ENCODE results near the gene POLH. TPM values are rescaled to one million over a fixed set of nuclear protein-coding genes. Genes with fewer than 3 reads are reported as not detected.
A peak's percentile ranks its signal among the peaks of the same experiment; 100 is the strongest.

Gene POLH
- total and polyA plus RNA-seq, 9 of the 15 experiments (the other 6 are each of a cell fraction or from before 2014, with no cell fraction given), result 5.8 to 31.6 (median 20.6) TPM

DNA sequence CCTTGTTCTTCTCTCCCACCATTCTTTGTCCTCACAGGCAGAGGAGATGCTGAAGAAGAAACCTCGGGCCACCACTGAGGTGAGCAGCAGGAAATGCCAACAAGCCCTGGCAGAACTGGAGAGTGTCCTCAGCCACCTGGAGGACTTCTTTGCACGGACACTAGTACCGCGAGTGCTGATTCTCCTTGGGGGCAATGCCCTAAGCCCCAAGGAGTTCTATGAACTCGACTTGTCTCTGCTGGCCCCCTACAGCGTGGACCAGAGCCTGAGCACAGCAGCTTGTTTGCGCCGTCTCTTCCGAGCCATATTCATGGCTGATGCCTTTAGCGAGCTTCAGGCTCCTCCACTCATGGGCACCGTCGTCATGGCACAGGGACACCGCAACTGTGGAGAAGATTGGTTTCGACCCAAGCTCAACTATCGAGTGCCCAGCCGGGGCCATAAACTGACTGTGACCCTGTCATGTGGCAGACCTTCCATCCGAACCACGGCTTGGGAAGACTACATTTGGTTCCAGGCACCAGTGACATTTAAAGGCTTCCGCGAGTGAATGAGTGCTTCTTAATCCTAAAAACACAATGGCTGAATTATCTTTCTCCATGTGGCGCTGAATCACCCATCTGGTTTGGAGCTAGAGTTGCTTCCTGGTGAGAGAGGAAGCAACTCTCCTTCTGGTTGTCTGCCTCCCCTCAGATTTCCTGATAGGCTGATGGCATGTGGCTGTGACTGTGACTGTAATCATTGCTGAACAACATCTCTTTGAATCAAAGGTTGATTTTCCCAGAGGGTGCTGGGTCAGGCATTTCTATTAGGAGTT lies 64.2 kb downstream of the POLH start (continued):
- TF ChIP-seq REST (IDR thresholded peaks at IDR 0.05; ENCODE audit: borderline replicate concordance), result 0 out of 2 replicates have a peak, but pooled peaks have one; percentile 8
- TF ChIP-seq REST (CRISPR knock-in tag; IDR thresholded peaks at IDR 0.05; ENCODE audit: low read depth), result no peak
- TF ChIP-seq ARNT (IDR thresholded peaks at IDR 0.05), result 0 out of 4 replicates have a peak, but pooled peaks of 1 of the 2 experiments have one; percentile 68
- no peak for TF ChIP-seq MCM3 (IDR thresholded peaks at IDR 0.05)
- no peak for TF ChIP-seq HSF4 (CRISPR knock-in tag; IDR thresholded peaks at IDR 0.05; ENCODE audit: borderline replicate concordance)
- peak; percentile 51; the same call in 1 of the 2 replicates for TF ChIP-seq CREB3L1 (IDR thresholded peaks at IDR 0.05; ENCODE audit: borderline replicate concordance, low read depth)
- no peak for TF ChIP-seq ZNF76 (CRISPR knock-in tag; IDR thresholded peaks at IDR 0.05; ENCODE audit: borderline replicate concordance)
- no peak for TF ChIP-seq KDM2B (CRISPR knock-in tag; IDR thresholded peaks at IDR 0.05)
- no peak for TF ChIP-seq ZFP36 (IDR thresholded peaks at IDR 0.05; ENCODE audit: low read depth, low read length, partially characterized antibody)
- TF ChIP-seq TBP (optimal IDR thresholded peaks at IDR 0.05; ENCODE audit: low read depth, low read length), result no peak
- TF ChIP-seq ATF3 (IDR thresholded peaks at IDR 0.05), result peak; percentile 55
- TF ChIP-seq ATF3 (CRISPR knock-in tag; conservative IDR thresholded peaks at IDR 0.05), result no peak
- no peak for TF ChIP-seq RBM34 (IDR thresholded peaks at IDR 0.05; ENCODE audit: borderline replicate concordance, insufficient read depth, low read length)
- no peak for TF ChIP-seq DLX4 (CRISPR knock-in tag; IDR thresholded peaks at IDR 0.05)
- TF ChIP-seq SMAD4 (CRISPR knock-in tag; conservative IDR thresholded peaks at IDR 0.05), result peak; percentile 83
- TF ChIP-seq NFATC3 (IDR thresholded peaks at IDR 0.05), result no peak
- no peak for TF ChIP-seq DACH1 (IDR thresholded peaks at IDR 0.05; ENCODE audit: partially characterized antibody)
